ENCODE data around the gene TSEN34.
"Not testable (repeated sequence)": the region's sequence is repeated elsewhere in the genome, so short reads cannot be mapped to it uniquely, and the experiment has no call there.

The TSEN34 gene

DNA sequence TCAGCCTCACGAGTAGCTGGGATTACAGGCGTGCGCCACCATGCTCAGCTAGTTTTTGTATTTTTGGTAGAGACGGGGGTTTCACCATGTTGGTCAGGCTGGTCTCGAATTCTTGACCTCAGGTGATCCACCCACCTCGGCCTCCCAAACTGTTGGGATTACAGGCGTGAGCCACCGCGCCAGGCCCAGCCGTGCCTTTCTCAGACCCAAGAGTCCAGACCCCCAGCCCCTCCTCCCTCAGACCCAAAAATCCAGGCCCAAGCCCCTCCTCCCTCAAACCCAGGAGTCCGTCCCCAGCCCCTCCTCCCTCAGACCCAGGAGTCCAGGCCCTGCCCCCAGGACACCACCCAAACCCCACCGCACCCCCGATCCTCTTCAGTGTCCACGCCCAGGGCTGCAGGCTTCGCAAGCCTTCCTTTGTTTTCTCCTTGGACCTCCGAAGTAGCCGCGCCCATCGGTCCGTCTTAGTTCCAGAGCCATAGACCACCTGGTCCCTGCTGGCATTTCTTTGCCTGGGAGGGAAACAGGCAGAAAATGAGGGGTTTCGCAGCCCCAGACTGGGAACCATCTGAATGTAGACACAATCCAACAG is 21.9 kb upstream of the TSEN34 start:
- no peak for DNase-seq (ENCODE audit: low spot score)
- H3K27ac ChIP-seq, result no peak overlapping the region
- TF ChIP-seq, protein P1, sequence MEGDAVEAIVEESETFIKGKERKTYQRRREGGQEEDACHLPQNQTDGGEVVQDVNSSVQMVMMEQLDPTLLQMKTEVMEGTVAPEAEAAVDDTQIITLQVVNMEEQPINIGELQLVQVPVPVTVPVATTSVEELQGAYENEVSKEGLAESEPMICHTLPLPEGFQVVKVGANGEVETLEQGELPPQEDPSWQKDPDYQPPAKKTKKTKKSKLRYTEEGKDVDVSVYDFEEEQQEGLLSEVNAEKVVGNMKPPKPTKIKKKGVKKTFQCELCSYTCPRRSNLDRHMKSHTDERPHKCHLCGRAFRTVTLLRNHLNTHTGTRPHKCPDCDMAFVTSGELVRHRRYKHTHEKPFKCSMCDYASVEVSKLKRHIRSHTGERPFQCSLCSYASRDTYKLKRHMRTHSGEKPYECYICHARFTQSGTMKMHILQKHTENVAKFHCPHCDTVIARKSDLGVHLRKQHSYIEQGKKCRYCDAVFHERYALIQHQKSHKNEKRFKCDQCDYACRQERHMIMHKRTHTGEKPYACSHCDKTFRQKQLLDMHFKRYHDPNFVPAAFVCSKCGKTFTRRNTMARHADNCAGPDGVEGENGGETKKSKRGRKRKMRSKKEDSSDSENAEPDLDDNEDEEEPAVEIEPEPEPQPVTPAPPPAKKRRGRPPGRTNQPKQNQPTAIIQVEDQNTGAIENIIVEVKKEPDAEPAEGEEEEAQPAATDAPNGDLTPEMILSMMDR (conservative IDR thresholded peaks at IDR 0.05; ENCODE audit: low read depth), result no peak
- ChIA-PET CTCF (interaction anchor here (0.7 to 1.0 kb wide), 3 partner anchors 19 to 62 kb away, joined by 3 to 5 read pairs (median 4); partner anchors contain the start of gene TSEN34), POLR2A (ENCODE audit: low non-redundant PET) (no interaction called here)

DNA sequence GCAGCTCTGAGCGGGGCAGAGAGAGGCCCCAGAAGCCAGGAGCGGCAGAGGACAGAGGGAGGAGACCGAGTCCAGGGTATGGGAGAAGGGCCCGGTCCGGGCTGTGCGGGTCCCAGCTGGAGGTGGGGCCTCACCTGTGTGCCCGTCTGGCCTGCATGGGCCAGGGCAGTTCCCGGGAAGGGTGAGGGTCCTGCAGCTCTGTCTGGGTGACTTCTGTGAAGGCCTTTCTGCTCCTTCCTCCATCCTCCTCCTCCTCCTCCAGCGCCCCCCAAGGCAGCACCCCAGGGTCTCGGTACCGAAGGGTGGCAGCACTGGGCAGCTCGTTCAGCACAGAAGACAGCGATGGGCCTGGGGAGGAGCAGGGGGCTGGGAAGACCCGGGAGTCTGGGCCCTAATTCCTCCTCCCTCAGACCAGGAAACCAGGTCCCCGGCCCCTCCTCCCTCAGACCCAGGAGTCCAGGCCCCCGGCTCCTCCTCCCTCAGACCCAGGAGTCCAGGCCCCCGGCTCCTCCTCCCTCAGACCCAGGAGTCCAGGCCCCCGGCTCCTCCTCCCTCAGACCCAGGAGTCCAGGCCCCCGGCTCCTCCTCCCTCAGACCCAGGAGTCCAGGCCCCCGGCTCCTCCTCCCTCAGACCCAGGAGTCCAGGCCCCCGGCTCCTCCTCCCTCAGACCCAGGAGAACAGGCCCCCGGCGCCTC is 19.2 kb upstream of the TSEN34 start:
- CTCF ChIA-PET; POLR2A ChIA-PET (ENCODE audit: low non-redundant PET); H3K27ac ChIP-seq; DNase-seq (ENCODE audit: low spot score): not testable (repeated sequence)

DNA sequence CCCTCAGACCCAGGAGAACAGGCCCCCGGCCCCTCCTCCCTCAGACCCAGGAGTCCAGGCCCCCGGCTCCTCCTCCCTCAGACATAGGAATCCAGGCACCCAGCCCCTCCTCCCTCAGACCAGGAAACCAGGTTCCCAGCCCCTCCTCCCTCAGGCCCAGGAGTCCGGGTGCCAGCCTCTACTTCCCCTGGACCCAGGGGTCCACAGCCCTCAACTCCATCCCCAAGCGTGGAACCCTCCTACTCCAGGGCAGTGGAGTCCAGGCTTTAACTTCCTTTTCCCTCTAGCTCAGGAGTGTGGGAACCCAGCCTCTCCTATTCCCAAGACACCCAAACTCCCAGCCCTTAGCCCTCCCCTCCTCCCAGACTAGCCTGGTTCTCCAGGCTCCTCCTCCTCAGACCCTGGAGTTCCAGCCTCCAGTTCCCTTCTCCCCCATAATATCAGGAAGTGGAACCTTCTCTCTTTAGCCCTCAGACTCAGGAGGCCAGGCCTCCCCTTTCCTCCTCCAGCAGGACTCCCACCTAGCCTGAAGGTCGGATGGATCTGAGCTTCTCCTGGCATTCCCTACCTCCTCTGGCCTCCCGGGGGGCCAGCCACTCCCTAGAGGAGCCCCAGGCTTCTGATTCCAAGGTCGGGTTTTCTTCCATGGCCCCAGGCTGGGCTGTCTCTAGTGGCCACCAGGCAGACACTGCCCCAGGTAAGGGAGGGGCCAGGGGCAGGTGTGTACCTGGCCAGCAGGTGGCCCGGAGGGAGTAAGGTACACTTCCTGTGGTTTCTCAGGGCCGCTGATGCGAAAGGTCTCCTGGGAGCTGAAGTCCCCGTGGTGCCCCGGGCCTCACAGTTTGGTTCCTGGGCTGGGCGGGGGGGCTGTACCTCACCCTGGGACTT is 18.4 kb upstream of the TSEN34 start, which contains the start of gene TMC4:
Gene TMC4, minus strand, starts transcription at position 690 of the 888 bp plus-strand sequence. Its CDS starts 43 bp downstream, at position 647.
- DNase-seq (ENCODE audit: low spot score), result peak; percentile 69
- H3K27ac ChIP-seq, result peak within 1 kb of the TSS; percentile 28
- ChIA-PET POLR2A (ENCODE audit: low non-redundant PET) (interaction anchor here (0.8 kb wide), 1 partner anchor 17 kb away, joined by 3 read pairs; the partner anchor contains the start of gene MBOAT7), CTCF (interaction anchor here (0.5 to 1.6 kb wide), 4 partner anchors 9 to 1243 kb away, joined by 3 to 6 read pairs (median 3); partner anchors contain the start of gene MBOAT7)
- TF ChIP-seq, protein P1 (conservative IDR thresholded peaks at IDR 0.05; ENCODE audit: low read depth), result no peak

- no peak for DNase-seq (ENCODE audit: low spot score)
- TF ChIP-seq, protein P1 (conservative IDR thresholded peaks at IDR 0.05; ENCODE audit: low read depth), result no peak
- H3K27ac ChIP-seq, result 0 out of 2 replicates have a peak overlapping the region, but pooled peaks have one; percentile 0
- POLR2A ChIA-PET (ENCODE audit: low non-redundant PET), result interaction anchor here (0.8 kb wide), 1 partner anchor 16 kb away, joined by 3 read pairs; the partner anchor contains the start of gene MBOAT7
- CTCF ChIA-PET, result interaction anchor here (0.5 to 1.6 kb wide), 5 partner anchors 10 to 1242 kb away, joined by 3 to 6 read pairs (median 3); partner anchors contain the start of gene MBOAT7
Measured at GRCh38 chr19:54173359-54173699, 17.8 kb upstream of the TSEN34 start.

DNA sequence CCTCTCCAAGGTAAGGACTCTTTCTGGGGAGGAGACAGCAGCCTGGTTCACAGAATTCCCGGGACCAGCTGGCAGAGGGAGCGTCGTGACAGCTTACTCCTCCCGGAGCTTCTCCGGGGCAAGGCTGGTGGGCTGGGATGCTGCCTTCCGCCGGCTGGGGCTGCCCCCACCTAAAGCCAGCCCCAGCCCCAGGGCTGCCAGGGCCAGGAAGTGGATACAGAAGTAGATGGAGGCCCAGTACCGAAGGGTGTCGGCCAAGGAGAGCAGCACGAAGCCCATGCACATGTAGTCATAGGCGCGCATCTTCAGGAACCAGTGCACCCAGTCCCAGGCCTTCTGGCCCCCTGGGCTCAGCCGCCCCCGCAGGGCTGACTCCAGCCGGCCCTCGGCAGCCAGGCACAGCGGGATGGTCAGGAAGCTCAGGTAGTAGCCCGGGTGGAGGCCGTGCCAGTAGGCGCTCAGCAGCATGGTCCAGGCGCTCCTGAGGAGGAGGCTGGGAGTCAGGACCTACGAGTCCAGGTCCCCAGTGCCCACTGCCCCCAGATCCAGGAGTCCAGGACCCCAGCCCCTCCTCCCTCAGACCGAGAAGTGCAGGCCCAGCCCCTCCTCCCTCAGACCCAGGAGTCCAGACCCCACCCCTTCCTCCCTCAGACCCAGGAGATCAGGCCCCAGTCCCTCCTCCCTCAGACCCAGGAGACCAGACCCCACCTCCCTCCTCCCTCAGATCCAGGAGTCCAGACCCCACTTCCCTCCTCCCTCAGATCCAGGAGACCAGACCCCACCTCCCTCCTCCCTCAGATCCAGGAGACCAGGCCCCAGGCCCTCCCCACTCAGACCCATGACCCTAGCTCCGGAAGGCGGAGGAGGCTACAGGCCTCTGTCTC is 16.9 kb upstream of the TSEN34 start:
- POLR2A ChIA-PET (ENCODE audit: low non-redundant PET), result interaction anchor here (0.8 kb wide), 1 partner anchor 15 kb away, joined by 3 read pairs; the partner anchor contains the start of gene MBOAT7
- TF ChIP-seq, protein P1 (conservative IDR thresholded peaks at IDR 0.05; ENCODE audit: low read depth), result no peak
- 0 out of 2 replicates have a peak overlapping the region, but pooled peaks have one; percentile 0 for H3K27ac ChIP-seq
- CTCF ChIA-PET, result interaction anchor here (0.9 to 1.6 kb wide), 3 partner anchors 11 to 42 kb away, joined by 3 to 6 read pairs (median 3); partner anchors contain the start of gene MBOAT7
- DNase-seq (ENCODE audit: low spot score), result no peak

Measured in RWPE1 (cell line).